Measurements from ENCODE around the gene JMJD1C.

The JMJD1C gene

GRCh38 chr10:63268798-63269503 is 196.8 kb downstream of the JMJD1C start:
- Histone ChIP-seq H3K9me3 (ENCODE audit: control insufficient read depth, insufficient read depth, low read depth, low read length) (no peaks in the 10 kb centered on the region), H3K4me3 (ENCODE audit: low read depth, low read length) (peak overlapping the region; percentile 67), H3K36me3 (ENCODE audit: control insufficient read depth in 2 of 2, insufficient read depth in 1 of 2, low read length in 2 of 2) (no peaks in the 10 kb centered on the region), H3K4me1 (ENCODE audit: control insufficient read depth, insufficient read depth, low read length) (peaks cover 4% of the 10 kb centered on the region), H3K27ac (ENCODE audit: extremely low read depth, low read depth, low read length) (peak overlapping the region; percentile 85)
- ChIA-PET CTCF (interaction anchor here (0.8 to 1.7 kb wide), 5 partner anchors 11 to 451 kb away, joined by 3 to 5 read pairs (median 4); no protein-coding TSS in a partner anchor), POLR2A (interaction anchor here (0.8 to 2.9 kb wide), 10 partner anchors 12 to 361 kb away, joined by 3 to 12 read pairs (median 4); partner anchors contain the start of gene REEP3)
- peak; percentile 52 for TF ChIP-seq ZNF24 (tag by site-specific recombination; IDR thresholded peaks at IDR 0.05)
- TF ChIP-seq ZNF335 (tag by site-specific recombination; conservative IDR thresholded peaks at IDR 0.05): peak; percentile 59
- TF ChIP-seq TSHZ1 (tag by site-specific recombination; IDR thresholded peaks at IDR 0.05; ENCODE audit: borderline replicate concordance): peak; percentile 92
- TF ChIP-seq, protein P1, sequence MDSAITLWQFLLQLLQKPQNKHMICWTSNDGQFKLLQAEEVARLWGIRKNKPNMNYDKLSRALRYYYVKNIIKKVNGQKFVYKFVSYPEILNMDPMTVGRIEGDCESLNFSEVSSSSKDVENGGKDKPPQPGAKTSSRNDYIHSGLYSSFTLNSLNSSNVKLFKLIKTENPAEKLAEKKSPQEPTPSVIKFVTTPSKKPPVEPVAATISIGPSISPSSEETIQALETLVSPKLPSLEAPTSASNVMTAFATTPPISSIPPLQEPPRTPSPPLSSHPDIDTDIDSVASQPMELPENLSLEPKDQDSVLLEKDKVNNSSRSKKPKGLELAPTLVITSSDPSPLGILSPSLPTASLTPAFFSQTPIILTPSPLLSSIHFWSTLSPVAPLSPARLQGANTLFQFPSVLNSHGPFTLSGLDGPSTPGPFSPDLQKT (IDR thresholded peaks at IDR 0.05; ENCODE audit: borderline replicate concordance, low read depth, low read length): no peak
- TF ChIP-seq ZBTB8A (tag by site-specific recombination; IDR thresholded peaks at IDR 0.05): 0 out of 2 replicates have a peak, but pooled peaks have one; percentile 32
- peak; percentile 100 for TF ChIP-seq ZNF600 (tag by site-specific recombination; IDR thresholded peaks at IDR 0.05)
- TF ChIP-seq ZNF140 (tag by site-specific recombination; IDR thresholded peaks at IDR 0.05): no peak
- TF ChIP-seq ZNF18 (tag by site-specific recombination; IDR thresholded peaks at IDR 0.05): peak; percentile 53; the same call in 1 of the 2 replicates
- TF ChIP-seq, protein P2, sequence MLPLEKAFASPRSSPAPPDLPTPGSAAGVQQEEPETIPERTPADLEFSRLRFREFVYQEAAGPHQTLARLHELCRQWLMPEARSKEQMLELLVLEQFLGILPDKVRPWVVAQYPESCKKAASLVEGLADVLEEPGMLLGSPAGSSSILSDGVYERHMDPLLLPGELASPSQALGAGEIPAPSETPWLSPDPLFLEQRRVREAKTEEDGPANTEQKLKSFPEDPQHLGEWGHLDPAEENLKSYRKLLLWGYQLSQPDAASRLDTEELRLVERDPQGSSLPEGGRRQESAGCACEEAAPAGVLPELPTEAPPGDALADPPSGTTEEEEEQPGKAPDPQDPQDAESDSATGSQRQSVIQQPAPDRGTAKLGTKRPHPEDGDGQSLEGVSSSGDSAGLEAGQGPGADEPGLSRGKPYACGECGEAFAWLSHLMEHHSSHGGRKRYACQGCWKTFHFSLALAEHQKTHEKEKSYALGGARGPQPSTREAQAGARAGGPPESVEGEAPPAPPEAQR (tag by site-specific recombination; IDR thresholded peaks at IDR 0.05): no peak
- peak; percentile 65 for TF ChIP-seq KLF10 (tag by site-specific recombination; IDR thresholded peaks at IDR 0.05)
- TF ChIP-seq FEZF1 (tag by site-specific recombination; IDR thresholded peaks at IDR 0.05): peak; percentile 97
- TF ChIP-seq ZBTB48 (tag by site-specific recombination; IDR thresholded peaks at IDR 0.05): peak; percentile 68
- TF ChIP-seq, protein P3, sequence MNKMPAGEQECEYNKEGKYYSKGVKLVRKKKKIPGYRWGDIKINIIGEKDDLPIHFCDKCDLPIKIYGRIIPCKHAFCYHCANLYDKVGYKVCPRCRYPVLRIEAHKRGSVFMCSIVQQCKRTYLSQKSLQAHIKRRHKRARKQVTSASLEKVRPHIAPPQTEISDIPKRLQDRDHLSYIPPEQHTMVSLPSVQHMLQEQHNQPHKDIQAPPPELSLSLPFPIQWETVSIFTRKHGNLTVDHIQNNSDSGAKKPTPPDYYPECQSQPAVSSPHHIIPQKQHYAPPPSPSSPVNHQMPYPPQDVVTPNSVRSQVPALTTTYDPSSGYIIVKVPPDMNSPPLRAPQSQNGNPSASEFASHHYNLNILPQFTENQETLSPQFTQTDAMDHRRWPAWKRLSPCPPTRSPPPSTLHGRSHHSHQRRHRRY (tag by site-specific recombination; IDR thresholded peaks at IDR 0.05): no peak
- TF ChIP-seq ZNF596 (tag by site-specific recombination; IDR thresholded peaks at IDR 0.05): peak; percentile 88
- TF ChIP-seq ZBTB49 (tag by site-specific recombination; IDR thresholded peaks at IDR 0.05; ENCODE audit: low read depth): no peak
- TF ChIP-seq ZNF184 (tag by site-specific recombination; IDR thresholded peaks at IDR 0.05): 0 out of 2 replicates have a peak, but pooled peaks have one; percentile 23
- TF ChIP-seq, protein P4, sequence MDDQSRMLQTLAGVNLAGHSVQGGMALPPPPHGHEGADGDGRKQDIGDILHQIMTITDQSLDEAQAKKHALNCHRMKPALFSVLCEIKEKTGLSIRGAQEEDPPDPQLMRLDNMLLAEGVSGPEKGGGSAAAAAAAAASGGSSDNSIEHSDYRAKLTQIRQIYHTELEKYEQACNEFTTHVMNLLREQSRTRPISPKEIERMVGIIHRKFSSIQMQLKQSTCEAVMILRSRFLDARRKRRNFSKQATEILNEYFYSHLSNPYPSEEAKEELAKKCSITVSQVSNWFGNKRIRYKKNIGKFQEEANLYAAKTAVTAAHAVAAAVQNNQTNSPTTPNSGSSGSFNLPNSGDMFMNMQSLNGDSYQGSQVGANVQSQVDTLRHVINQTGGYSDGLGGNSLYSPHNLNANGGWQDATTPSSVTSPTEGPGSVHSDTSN (CRISPR knock-in tag; IDR thresholded peaks at IDR 0.05): 0 out of 2 replicates have a peak, but pooled peaks have one; percentile 37
- no peak for TF ChIP-seq ZNF157 (tag by site-specific recombination; IDR thresholded peaks at IDR 0.05)
- no peak for TF ChIP-seq ZNF433 (tag by site-specific recombination; IDR thresholded peaks at IDR 0.05; ENCODE audit: low read depth)
- TF ChIP-seq, protein P5, sequence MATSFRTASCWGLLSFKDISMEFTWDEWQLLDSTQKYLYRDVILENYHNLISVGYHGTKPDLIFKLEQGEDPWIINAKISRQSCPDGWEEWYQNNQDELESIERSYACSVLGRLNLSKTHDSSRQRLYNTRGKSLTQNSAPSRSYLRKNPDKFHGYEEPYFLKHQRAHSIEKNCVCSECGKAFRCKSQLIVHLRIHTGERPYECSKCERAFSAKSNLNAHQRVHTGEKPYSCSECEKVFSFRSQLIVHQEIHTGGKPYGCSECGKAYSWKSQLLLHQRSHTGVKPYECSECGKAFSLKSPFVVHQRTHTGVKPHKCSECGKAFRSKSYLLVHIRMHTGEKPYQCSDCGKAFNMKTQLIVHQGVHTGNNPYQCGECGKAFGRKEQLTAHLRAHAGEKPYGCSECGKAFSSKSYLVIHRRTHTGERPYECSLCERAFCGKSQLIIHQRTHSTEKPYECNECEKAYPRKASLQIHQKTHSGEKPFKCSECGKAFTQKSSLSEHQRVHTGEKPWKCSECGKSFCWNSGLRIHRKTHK (tag by site-specific recombination; IDR thresholded peaks at IDR 0.05): no peak

Data from HEK293 (cell line).